Thyroid gland (tissue), 4 donors: ENCODE measurements around the gene CACNA1G. TPM values are rescaled to one million over a fixed set of nuclear protein-coding genes. Genes with fewer than 3 reads are reported as not detected.

Source experiments
- DNase-seq, 2 donors: peaks; one replicate each; pipeline ENCODE4 v3.0.0-alpha.2; 2019
- H3K27ac ChIP-seq, 3 donors: fragments of 200-600 bp; sonication (generic); 1 replicate in 2 of 3; 2 replicates in 1 of 3; pipeline ENCODE4 v1.5.1; 2016 to 2019; ENCODE audit warnings: mild to moderate bottlenecking in 1 of 3, moderate library complexity in 1 of 3
- H3K27me3 ChIP-seq: fragments of 200-600 bp; sonication (generic); one replicate; pipeline ENCODE4 v1.5.1; 2019
- H3K36me3 ChIP-seq, 2 donors: fragments of 200-600 bp; sonication (generic); one replicate each; pipeline ENCODE4 v1.5.1; 2016 to 2019
- H3K4me1 ChIP-seq, 2 donors: fragments of 200-600 bp; sonication (generic); one replicate each; pipeline ENCODE4 v1.5.1; 2017 to 2019
- H3K4me3 ChIP-seq, 3 donors: fragments of 200-600 bp; sonication (generic); replicated peaks in 1 of 3; 1 replicate in 2 of 3; 2 replicates in 1 of 3; pipeline ENCODE4 v1.5.1; 2016; ENCODE audit warnings: mild to moderate bottlenecking in 1 of 3
- H3K9me3 ChIP-seq: fragments of 200-600 bp; sonication (generic); one replicate; pipeline ENCODE4 v1.5.1; 2017
- POLR2A ChIP-seq, 2 donors: fragments of 450-650 bp; IDR thresholded peaks; one replicate each; pipeline ENCODE4 v1.6.1; 2017; ENCODE audit warnings: antibody characterized with exemption in 2 of 2, mild to moderate bottlenecking in 2 of 2, moderate library complexity in 1 of 2
- WGBS, 2 donors: methylation state at CpG; one replicate each; pipeline ENCODE4 v1.1.5; 2017; 5-methylcytosine and 5-hydroxymethylcytosine counted together
- intact Hi-C: fragments of 100-400 bp; cut with DNase I; formaldehyde crosslinking; loops from one replicate; pipeline ENCODE4 v1.15.1; 2023
- total RNA-seq, 4 donors: library from RNA; depleted of rRNA; stranded (reverse); fragments of >200 nt; gene quantifications; one replicate each; pipeline ENCODE4 v1.2.3, GENCODE V29; 2016
- TF ChIP-seq, protein P1 (sequence below), 6 experiments: fragments of 200-600 bp in 3 of 6; fragments of 450-650 bp in 3 of 6; sonication (generic) in 3 of 6; IDR thresholded peaks; one replicate each; pipeline ENCODE4 v1.5.1; 2016 to 2019; ENCODE audit warnings: antibody characterized with exemption in 6 of 6, mild to moderate bottlenecking in 2 of 6, inconsistent platforms in 1 of 6, moderate library complexity in 1 of 6

CACNA1G gene
- total RNA-seq, 4 donors from 2014 or later, result 0.13 to 3.3 (median 0.52) TPM

GRCh38 chr17:50544516-50544915, 16.0 kb upstream of the CACNA1G start:
- Histone ChIP-seq H3K27me3 (no peaks in the 10 kb centered on the region), H3K4me1 (peaks cover 23 to 30% of the 10 kb centered on the region in 2 donors), H3K9me3 (no peaks in the 10 kb centered on the region), H3K4me3 (no peak overlapping the region), H3K27ac (no peak overlapping the region), H3K36me3 (no peaks in the 10 kb centered on the region)
- WGBS, 2 donors, result 65 to 70% methylated on average over 7 of the region's 7 CpGs
- TF ChIP-seq, protein P1, sequence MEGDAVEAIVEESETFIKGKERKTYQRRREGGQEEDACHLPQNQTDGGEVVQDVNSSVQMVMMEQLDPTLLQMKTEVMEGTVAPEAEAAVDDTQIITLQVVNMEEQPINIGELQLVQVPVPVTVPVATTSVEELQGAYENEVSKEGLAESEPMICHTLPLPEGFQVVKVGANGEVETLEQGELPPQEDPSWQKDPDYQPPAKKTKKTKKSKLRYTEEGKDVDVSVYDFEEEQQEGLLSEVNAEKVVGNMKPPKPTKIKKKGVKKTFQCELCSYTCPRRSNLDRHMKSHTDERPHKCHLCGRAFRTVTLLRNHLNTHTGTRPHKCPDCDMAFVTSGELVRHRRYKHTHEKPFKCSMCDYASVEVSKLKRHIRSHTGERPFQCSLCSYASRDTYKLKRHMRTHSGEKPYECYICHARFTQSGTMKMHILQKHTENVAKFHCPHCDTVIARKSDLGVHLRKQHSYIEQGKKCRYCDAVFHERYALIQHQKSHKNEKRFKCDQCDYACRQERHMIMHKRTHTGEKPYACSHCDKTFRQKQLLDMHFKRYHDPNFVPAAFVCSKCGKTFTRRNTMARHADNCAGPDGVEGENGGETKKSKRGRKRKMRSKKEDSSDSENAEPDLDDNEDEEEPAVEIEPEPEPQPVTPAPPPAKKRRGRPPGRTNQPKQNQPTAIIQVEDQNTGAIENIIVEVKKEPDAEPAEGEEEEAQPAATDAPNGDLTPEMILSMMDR (IDR thresholded peaks at IDR 0.05), result no peak
- no peak for TF ChIP-seq POLR2A (IDR thresholded peaks at IDR 0.05)
- intact Hi-C loops, result loop anchor here (5.0 kb wide), 1 partner anchor 57 kb away; no protein-coding TSS in a partner anchor
- DNase-seq, result no peak

- WGBS, 2 donors, result 62% methylated on average over 8 of the region's 8 CpGs
- TF ChIP-seq POLR2A (IDR thresholded peaks at IDR 0.05), result no peak
- TF ChIP-seq, protein P1 (IDR thresholded peaks at IDR 0.05), result no peak
- no peak for DNase-seq
- Histone ChIP-seq H3K27ac (no peak overlapping the region), H3K36me3 (no peaks in the 10 kb centered on the region), H3K4me3 (no peak overlapping the region), H3K27me3 (no peaks in the 10 kb centered on the region), H3K4me1 (peaks cover 23 to 30% of the 10 kb centered on the region in 2 donors), H3K9me3 (no peaks in the 10 kb centered on the region)
- intact Hi-C loops, result loop anchor here (5.0 kb wide), 2 partner anchors 162 to 297 kb away; partner anchors contain the start of gene ANKRD40
Observed at GRCh38 chr17:50545311-50545710, 15.2 kb upstream of the CACNA1G start.

- Histone ChIP-seq H3K4me1 (peaks cover 17 to 27% of the 10 kb centered on the region in 2 donors), H3K27ac (no peak overlapping the region), H3K9me3 (no peaks in the 10 kb centered on the region), H3K4me3 (no peak overlapping the region), H3K36me3 (no peaks in the 10 kb centered on the region), H3K27me3 (no peaks in the 10 kb centered on the region)
- TF ChIP-seq POLR2A (IDR thresholded peaks at IDR 0.05), result no peak
- TF ChIP-seq, protein P1 (IDR thresholded peaks at IDR 0.05), result no peak
- intact Hi-C loops, result loop anchor here (5.0 kb wide), 2 partner anchors 161 to 296 kb away; partner anchors contain the start of gene ANKRD40
- WGBS, 2 donors, result 50 to 59% methylated on average over 3 to 4 of the region's 4 CpGs
- DNase-seq, result no peak
Observed at GRCh38 chr17:50546701-50547034, 13.8 kb upstream of the CACNA1G start.

- Histone ChIP-seq H3K9me3 (no peaks in the 10 kb centered on the region), H3K4me3 (peak within 1 kb of the TSS in 2 of 3 donors; percentile 38 to 56), H3K27me3 (no peaks in the 10 kb centered on the region), H3K27ac (peak within 1 kb of the TSS; percentile 76 to 90 (median 82)), H3K36me3 (no peaks in the 10 kb centered on the region), H3K4me1 (peaks cover 16 to 26% of the 10 kb centered on the region in 2 donors)
- peak; percentile 96 to 97 for DNase-seq
- WGBS, 2 donors, result 6% methylated on average over 13 to 15 of the region's 42 CpGs
- intact Hi-C loops, result loop anchor here (5.0 kb wide), 2 partner anchors 160 to 295 kb away; partner anchors contain the start of gene ANKRD40
- TF ChIP-seq, protein P1 (IDR thresholded peaks at IDR 0.05), result peak; percentile 98 to 100 (median 99)
- TF ChIP-seq POLR2A (IDR thresholded peaks at IDR 0.05), result peak; percentile 66 to 91
Observed at GRCh38 chr17:50547035-50547735, 13.3 kb upstream of the CACNA1G start, which contains the start of gene SPATA20. Gene SPATA20 (plus strand): TSS chr17:50547174. CDS start chr17:50547209, 35 bp downstream.

DNA sequence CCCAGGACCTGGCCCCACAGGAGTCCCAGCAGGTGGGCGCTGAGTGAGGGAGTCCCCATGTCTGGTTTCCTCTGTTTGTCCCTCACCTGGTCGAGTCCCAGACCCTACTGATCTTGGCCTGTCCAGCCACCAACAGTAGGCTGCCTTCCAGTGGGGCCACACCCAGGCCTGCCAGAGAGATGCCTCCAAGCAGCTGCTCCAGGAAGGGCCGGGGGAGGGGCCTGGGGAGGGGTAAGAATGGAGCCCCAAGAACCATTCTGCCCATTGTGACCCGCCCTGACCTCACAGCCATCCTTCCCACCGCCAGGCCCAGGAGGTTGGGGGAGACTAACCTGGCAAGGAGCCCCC, 12.8 kb upstream of the CACNA1G start:
- peak overlapping the region; percentile 76 to 90 (median 82) for H3K27ac ChIP-seq
- H3K4me1 ChIP-seq, result peaks cover 11 to 20% of the 10 kb centered on the region in 2 donors
- peak overlapping the region in 1 of 3 donors; percentile 56 for H3K4me3 ChIP-seq
- intact Hi-C loops, result loop anchor here (5.0 kb wide), 2 partner anchors 160 to 295 kb away; partner anchors contain the start of gene ANKRD40
- no peaks in the 10 kb centered on the region for H3K9me3 ChIP-seq
- WGBS, 2 donors, result 72 to 76% methylated on average over 4 to 5 of the region's 5 CpGs
- DNase-seq, result peak in 1 of 2 donors; percentile 33
- H3K36me3 ChIP-seq, result no peaks in the 10 kb centered on the region
- H3K27me3 ChIP-seq, result no peaks in the 10 kb centered on the region
- no peak for TF ChIP-seq POLR2A (IDR thresholded peaks at IDR 0.05)
- TF ChIP-seq, protein P1 (IDR thresholded peaks at IDR 0.05), result no peak
